Hematopoietic multipotent progenitor cell treated with erythropoietin and hydrocortisone succinate and interleukin-3 and kit ligand, for 6 days (in vitro differentiated cells): Measurements from ENCODE around the gene NELFCD.
A peak's percentile ranks its signal among the peaks of the same experiment; 100 is the strongest.

ENCODE experiments used
- DNase-seq: peaks from one replicate; pipeline ENCODE4 v3.0.0-alpha.2; 2015

Gene NELFCD

GRCh38 chr20:58995461-58996225, 14.6 kb downstream of the NELFCD start:
- no peak for DNase-seq

GRCh38 chr20:58996226-58996611, 15.2 kb downstream of the NELFCD start:
- DNase-seq: no peak

GRCh38 chr20:58997141-58997770, 16.2 kb downstream of the NELFCD start:
- DNase-seq: no peak

GRCh38 chr20:58998656-58999055, 17.6 kb downstream of the NELFCD start:
- no peak for DNase-seq

GRCh38 chr20:59000326-59000725, 19.3 kb downstream of the NELFCD start:
- no peak for DNase-seq

GRCh38 chr20:59001068-59001448, 20.0 kb downstream of the NELFCD start:
- DNase-seq: no peak

- DNase-seq: no peak
These were observed 20.6 kb downstream of the NELFCD start for GRCh38 chr20:59001449-59002171.

- no peak for DNase-seq
These were observed 21.3 kb downstream of the NELFCD start for GRCh38 chr20:59002388-59002787.

- no peak for DNase-seq
These were observed 21.9 kb downstream of the NELFCD start for GRCh38 chr20:59002874-59003399.

- no peak for DNase-seq
These were observed 22.9 kb downstream of the NELFCD start for GRCh38 chr20:59003836-59004492.

- no peak for DNase-seq
These were observed 23.4 kb downstream of the NELFCD start for GRCh38 chr20:59004493-59004762.

GRCh38 chr20:59004763-59005522, 23.9 kb downstream of the NELFCD start:
- peak; percentile 71 for DNase-seq

GRCh38 chr20:59005523-59006166, 24.6 kb downstream of the NELFCD start:
- no peak for DNase-seq

GRCh38 chr20:59006167-59006863, 25.3 kb downstream of the NELFCD start:
- DNase-seq: no peak

- peak; percentile 77 for DNase-seq
These were observed 26.0 kb downstream of the NELFCD start, which contains the start of gene CTSZ for GRCh38 chr20:59006864-59007664. Gene CTSZ, minus strand, starts transcription at chr20:59007254. Its CDS starts 126 bp downstream, at chr20:59007128.

- DNase-seq: peak; percentile 76
These were observed 26.8 kb downstream of the NELFCD start for GRCh38 chr20:59007665-59008511.

GRCh38 chr20:59008715-59009336, 27.8 kb downstream of the NELFCD start:
- DNase-seq: no peak

GRCh38 chr20:59010321-59010994, 29.4 kb downstream of the NELFCD start:
- DNase-seq: no peak
